ENCODE measurements around the gene PNPLA2. TPM values are rescaled to one million over a fixed set of nuclear protein-coding genes. Genes with fewer than 3 reads are reported as not detected.

The PNPLA2 gene
- total and polyA plus RNA-seq, 10 of the 15 experiments (the other 5 are each of a cell fraction or from before 2014, with no cell fraction given) = 0.19 to 34.0 (median 8.1) TPM

DNA sequence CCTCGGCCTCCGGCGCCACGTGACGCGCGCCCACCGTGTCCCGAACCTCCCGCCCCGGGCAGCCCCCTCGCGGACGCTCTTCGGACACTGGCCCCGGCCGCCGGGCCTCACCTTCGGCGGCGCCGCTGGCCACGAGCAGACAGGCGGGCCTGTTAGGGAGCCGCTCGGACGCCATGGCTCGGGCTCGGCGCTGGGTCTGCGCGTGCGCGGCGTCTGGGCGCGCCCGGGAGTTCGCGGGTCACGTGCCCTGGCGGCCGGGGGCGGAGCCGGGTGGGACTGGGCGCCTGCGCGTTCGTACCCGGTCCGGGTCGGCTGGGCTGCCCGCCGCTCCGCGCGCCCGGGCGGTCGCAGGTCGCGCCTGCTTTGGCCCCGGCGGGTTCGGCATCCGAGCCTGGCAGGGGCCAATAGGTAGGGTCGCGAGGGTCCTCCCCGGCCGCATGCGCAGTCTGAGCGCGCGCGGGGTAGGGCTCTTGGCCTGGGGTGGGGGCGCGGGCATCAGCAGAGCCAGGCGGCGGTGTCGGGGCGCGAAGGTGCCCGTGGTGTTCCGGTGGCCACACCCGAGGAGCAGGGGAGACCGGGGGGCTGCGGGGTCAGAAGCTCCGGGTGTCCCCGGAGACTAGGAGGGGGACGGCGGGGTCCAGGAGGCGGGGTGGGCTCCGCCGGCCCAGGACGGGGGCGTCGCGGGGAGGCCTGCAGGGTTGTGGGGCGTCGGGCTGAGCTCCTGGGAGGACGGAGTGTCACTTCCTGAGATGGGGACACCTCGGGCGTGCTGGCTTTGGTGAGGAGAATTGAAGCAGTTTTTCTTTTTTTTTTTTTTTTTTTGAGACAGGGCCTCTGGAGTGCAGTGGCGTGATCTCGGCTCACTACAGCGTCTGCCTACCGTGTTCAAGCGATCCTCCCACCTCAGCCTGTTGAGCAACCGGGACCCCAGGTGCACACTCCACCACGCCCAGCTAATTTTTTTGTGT is 41.1 kb upstream of the PNPLA2 start, which contains the start of gene GATD1 (continued):
- TF ChIP-seq, protein P1, sequence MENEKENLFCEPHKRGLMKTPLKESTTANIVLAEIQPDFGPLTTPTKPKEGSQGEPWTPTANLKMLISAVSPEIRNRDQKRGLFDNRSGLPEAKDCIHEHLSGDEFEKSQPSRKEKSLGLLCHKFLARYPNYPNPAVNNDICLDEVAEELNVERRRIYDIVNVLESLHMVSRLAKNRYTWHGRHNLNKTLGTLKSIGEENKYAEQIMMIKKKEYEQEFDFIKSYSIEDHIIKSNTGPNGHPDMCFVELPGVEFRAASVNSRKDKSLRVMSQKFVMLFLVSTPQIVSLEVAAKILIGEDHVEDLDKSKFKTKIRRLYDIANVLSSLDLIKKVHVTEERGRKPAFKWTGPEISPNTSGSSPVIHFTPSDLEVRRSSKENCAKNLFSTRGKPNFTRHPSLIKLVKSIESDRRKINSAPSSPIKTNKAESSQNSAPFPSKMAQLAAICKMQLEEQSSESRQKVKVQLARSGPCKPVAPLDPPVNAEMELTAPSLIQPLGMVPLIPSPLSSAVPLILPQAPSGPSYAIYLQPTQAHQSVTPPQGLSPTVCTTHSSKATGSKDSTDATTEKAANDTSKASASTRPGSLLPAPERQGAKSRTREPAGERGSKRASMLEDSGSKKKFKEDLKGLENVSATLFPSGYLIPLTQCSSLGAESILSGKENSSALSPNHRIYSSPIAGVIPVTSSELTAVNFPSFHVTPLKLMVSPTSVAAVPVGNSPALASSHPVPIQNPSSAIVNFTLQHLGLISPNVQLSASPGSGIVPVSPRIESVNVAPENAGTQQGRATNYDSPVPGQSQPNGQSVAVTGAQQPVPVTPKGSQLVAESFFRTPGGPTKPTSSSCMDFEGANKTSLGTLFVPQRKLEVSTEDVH (IDR thresholded peaks at IDR 0.05; ENCODE audit: low read depth, partially characterized antibody) = no peak
- TF ChIP-seq, protein P2, sequence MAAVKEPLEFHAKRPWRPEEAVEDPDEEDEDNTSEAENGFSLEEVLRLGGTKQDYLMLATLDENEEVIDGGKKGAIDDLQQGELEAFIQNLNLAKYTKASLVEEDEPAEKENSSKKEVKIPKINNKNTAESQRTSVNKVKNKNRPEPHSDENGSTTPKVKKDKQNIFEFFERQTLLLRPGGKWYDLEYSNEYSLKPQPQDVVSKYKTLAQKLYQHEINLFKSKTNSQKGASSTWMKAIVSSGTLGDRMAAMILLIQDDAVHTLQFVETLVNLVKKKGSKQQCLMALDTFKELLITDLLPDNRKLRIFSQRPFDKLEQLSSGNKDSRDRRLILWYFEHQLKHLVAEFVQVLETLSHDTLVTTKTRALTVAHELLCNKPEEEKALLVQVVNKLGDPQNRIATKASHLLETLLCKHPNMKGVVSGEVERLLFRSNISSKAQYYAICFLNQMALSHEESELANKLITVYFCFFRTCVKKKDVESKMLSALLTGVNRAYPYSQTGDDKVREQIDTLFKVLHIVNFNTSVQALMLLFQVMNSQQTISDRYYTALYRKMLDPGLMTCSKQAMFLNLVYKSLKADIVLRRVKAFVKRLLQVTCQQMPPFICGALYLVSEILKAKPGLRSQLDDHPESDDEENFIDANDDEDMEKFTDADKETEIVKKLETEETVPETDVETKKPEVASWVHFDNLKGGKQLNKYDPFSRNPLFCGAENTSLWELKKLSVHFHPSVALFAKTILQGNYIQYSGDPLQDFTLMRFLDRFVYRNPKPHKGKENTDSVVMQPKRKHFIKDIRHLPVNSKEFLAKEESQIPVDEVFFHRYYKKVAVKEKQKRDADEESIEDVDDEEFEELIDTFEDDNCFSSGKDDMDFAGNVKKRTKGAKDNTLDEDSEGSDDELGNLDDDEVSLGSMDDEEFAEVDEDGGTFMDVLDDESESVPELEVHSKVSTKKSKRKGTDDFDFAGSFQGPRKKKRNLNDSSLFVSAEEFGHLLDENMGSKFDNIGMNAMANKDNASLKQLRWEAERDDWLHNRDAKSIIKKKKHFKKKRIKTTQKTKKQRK (IDR thresholded peaks at IDR 0.05; ENCODE audit: low read depth, low read length) = no peak
- TF ChIP-seq EP300 (IDR thresholded peaks at IDR 0.05; ENCODE audit: borderline replicate concordance in 1 of 2, control insufficient read depth in 1 of 2, low read depth in 2 of 2, low read length in 2 of 2) (no peak), IKZF1 (conservative IDR thresholded peaks at IDR 0.05) (peak; percentile 76), EZH2 (IDR thresholded peaks at IDR 0.05; ENCODE audit: borderline replicate concordance, control insufficient read depth, low read depth, low read length) (no peak), TCF12 (IDR thresholded peaks at IDR 0.05; ENCODE audit: low read depth, low read length) (no peak), SIN3A (IDR thresholded peaks at IDR 0.05; ENCODE audit: low read depth, low read length) (peak; percentile 32; the same call in 1 of the 2 replicates), HCFC1 (IDR thresholded peaks at IDR 0.05; ENCODE audit: low read length) (no peak)
- TF ChIP-seq, protein P3, sequence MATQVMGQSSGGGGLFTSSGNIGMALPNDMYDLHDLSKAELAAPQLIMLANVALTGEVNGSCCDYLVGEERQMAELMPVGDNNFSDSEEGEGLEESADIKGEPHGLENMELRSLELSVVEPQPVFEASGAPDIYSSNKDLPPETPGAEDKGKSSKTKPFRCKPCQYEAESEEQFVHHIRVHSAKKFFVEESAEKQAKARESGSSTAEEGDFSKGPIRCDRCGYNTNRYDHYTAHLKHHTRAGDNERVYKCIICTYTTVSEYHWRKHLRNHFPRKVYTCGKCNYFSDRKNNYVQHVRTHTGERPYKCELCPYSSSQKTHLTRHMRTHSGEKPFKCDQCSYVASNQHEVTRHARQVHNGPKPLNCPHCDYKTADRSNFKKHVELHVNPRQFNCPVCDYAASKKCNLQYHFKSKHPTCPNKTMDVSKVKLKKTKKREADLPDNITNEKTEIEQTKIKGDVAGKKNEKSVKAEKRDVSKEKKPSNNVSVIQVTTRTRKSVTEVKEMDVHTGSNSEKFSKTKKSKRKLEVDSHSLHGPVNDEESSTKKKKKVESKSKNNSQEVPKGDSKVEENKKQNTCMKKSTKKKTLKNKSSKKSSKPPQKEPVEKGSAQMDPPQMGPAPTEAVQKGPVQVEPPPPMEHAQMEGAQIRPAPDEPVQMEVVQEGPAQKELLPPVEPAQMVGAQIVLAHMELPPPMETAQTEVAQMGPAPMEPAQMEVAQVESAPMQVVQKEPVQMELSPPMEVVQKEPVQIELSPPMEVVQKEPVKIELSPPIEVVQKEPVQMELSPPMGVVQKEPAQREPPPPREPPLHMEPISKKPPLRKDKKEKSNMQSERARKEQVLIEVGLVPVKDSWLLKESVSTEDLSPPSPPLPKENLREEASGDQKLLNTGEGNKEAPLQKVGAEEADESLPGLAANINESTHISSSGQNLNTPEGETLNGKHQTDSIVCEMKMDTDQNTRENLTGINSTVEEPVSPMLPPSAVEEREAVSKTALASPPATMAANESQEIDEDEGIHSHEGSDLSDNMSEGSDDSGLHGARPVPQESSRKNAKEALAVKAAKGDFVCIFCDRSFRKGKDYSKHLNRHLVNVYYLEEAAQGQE (IDR thresholded peaks at IDR 0.05; ENCODE audit: low read depth, low read length) = no peak
- TF ChIP-seq, protein P4, sequence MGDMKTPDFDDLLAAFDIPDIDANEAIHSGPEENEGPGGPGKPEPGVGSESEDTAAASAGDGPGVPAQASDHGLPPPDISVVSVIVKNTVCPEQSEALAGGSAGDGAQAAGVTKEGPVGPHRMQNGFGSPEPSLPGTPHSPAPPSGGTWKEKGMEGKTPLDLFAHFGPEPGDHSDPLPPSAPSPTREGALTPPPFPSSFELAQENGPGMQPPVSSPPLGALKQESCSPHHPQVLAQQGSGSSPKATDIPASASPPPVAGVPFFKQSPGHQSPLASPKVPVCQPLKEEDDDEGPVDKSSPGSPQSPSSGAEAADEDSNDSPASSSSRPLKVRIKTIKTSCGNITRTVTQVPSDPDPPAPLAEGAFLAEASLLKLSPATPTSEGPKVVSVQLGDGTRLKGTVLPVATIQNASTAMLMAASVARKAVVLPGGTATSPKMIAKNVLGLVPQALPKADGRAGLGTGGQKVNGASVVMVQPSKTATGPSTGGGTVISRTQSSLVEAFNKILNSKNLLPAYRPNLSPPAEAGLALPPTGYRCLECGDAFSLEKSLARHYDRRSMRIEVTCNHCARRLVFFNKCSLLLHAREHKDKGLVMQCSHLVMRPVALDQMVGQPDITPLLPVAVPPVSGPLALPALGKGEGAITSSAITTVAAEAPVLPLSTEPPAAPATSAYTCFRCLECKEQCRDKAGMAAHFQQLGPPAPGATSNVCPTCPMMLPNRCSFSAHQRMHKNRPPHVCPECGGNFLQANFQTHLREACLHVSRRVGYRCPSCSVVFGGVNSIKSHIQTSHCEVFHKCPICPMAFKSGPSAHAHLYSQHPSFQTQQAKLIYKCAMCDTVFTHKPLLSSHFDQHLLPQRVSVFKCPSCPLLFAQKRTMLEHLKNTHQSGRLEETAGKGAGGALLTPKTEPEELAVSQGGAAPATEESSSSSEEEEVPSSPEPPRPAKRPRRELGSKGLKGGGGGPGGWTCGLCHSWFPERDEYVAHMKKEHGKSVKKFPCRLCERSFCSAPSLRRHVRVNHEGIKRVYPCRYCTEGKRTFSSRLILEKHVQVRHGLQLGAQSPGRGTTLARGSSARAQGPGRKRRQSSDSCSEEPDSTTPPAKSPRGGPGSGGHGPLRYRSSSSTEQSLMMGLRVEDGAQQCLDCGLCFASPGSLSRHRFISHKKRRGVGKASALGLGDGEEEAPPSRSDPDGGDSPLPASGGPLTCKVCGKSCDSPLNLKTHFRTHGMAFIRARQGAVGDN (IDR thresholded peaks at IDR 0.05) = peak; percentile 85

All from GM12878 (cell line).